Tibial artery (tissue), 4 donors: ENCODE data around the gene NADSYN1.

ENCODE experiments used
- DNase-seq, 2 donors: peaks; one replicate each; pipeline ENCODE4 v3.0.0-alpha.2; 2019
- H3K27ac ChIP-seq, 2 donors: fragments of 200-600 bp; sonication (generic) in 1 of 2; 1 replicate in 1 of 2; 2 replicates in 1 of 2; pipeline ENCODE4 v1.5.1; 2018 to 2019; ENCODE audit warnings: mild to moderate bottlenecking in 1 of 2
- H3K27me3 ChIP-seq, 2 donors: fragments of 200-600 bp; sonication (generic) in 1 of 2; one replicate each; pipeline versions ENCODE4 v1.5.1 to v1.6.0; 2016 to 2019
- H3K36me3 ChIP-seq, 3 donors: fragments of 200-600 bp; sonication (generic) in 2 of 3; one replicate each; pipeline ENCODE4 v1.5.1; 2016 to 2019; ENCODE audit warnings: mild to moderate bottlenecking in 2 of 3
- H3K4me1 ChIP-seq, 4 donors: fragments of 200-600 bp; sonication (generic) in 2 of 4; 1 replicate in 3 of 4; 2 replicates in 1 of 4; pipeline ENCODE4 v1.5.1; 2016 to 2019
- H3K4me3 ChIP-seq, 2 donors: fragments of 200-600 bp; sonication (generic) in 1 of 2; 1 replicate in 1 of 2; 2 replicates in 1 of 2; pipeline ENCODE4 v1.5.1; 2018 to 2019; ENCODE audit warnings: mild to moderate bottlenecking in 2 of 2
- H3K9me3 ChIP-seq, 3 donors: fragments of 200-600 bp; sonication (generic) in 1 of 3; one replicate each; pipeline ENCODE4 v1.5.1; 2016 to 2019
- intact Hi-C: fragments of 100-400 bp; cut with DNase I; formaldehyde crosslinking; loops from one replicate; pipeline ENCODE4 v1.15.0; 2023; ENCODE audit warnings: low total_unique reads
- TF ChIP-seq, protein P1 (sequence below), 2 experiments: fragments of 200-600 bp in 1 of 2; fragments of 450-650 bp in 1 of 2; IDR thresholded peaks; one replicate each; pipeline ENCODE4 v1.5.1; 2017 to 2019; ENCODE audit warnings: antibody characterized with exemption in 2 of 2, mild to moderate bottlenecking in 1 of 2, moderate library complexity in 1 of 2

Gene NADSYN1

DNA sequence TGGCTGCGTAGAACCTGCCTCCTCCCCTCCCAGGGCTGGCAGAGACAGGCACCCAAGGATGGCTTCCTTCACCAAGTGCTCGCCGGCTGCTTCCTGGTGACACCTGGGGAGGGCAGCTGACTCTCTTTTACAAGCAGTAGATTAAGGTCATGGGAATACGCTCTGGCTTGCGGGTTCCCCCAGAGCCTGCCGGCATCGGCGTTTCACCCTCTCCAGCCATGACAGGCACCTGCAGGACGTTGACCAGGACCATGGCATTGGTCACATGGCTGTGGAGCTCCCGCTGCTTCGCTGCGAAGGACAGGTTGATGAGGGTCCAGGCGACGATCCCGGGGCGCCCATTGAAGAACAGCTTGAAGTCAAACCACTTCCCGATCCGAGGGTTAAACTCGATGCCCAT, 14.4 kb upstream of the NADSYN1 start:
- H3K27ac ChIP-seq: no peak overlapping the region
- H3K4me1 ChIP-seq: no peaks in the 10 kb centered on the region
- H3K27me3 ChIP-seq: no peaks in the 10 kb centered on the region
- no peak overlapping the region for H3K4me3 ChIP-seq
- peak in 1 of 2 donors; percentile 54 for DNase-seq
- TF ChIP-seq, protein P1, sequence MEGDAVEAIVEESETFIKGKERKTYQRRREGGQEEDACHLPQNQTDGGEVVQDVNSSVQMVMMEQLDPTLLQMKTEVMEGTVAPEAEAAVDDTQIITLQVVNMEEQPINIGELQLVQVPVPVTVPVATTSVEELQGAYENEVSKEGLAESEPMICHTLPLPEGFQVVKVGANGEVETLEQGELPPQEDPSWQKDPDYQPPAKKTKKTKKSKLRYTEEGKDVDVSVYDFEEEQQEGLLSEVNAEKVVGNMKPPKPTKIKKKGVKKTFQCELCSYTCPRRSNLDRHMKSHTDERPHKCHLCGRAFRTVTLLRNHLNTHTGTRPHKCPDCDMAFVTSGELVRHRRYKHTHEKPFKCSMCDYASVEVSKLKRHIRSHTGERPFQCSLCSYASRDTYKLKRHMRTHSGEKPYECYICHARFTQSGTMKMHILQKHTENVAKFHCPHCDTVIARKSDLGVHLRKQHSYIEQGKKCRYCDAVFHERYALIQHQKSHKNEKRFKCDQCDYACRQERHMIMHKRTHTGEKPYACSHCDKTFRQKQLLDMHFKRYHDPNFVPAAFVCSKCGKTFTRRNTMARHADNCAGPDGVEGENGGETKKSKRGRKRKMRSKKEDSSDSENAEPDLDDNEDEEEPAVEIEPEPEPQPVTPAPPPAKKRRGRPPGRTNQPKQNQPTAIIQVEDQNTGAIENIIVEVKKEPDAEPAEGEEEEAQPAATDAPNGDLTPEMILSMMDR (IDR thresholded peaks at IDR 0.05): no peak
- H3K9me3 ChIP-seq: no peaks in the 10 kb centered on the region
- intact Hi-C loops: no loop called here
- H3K36me3 ChIP-seq: peaks cover 4 to 87% (median 71%) of the 10 kb centered on the region in 3 donors

DNA sequence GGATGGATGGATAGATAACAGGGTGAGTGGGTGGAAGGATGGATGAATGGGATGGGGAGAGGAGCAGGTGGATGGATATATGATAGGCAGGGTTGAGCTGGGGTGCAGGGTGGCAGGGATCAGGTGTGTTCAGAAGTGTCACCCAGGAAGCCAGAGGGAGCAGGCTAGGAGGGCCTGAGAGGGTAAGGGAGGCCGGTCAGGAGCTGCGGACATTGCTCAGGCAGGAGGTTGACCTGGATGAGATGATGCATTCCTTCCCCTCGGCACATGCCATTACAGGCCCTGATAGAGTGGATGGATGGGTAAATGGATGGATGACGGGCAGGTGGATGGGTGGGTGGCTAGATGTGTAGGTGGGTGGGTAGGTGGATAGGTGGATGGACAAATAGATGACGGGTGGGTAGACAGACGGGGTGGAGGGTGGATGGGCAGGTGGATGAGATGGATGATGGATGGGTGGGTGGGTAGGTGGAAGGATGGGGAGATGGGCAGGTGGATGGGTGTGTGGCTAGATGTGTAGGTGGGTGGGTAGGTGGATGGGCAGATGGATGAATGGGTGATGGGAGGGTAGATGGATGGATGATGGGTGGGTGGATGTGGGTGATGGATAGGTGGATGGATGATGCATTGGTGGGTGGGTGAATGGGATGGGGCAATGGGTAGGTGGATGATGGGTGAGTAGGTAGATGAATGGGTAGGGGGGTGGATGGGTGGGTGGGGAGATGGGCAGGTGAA, 12.8 kb upstream of the NADSYN1 start:
- Histone ChIP-seq H3K9me3 (no peaks in the 10 kb centered on the region), H3K36me3 (peaks cover 4 to 95% (median 81%) of the 10 kb centered on the region in 3 donors), H3K4me1 (no peaks in the 10 kb centered on the region), H3K4me3 (no peak overlapping the region), H3K27ac (no peak overlapping the region), H3K27me3 (no peaks in the 10 kb centered on the region)
- TF ChIP-seq, protein P1 (IDR thresholded peaks at IDR 0.05): no peak
- peak in 1 of 2 donors; percentile 44 for DNase-seq
- intact Hi-C loops: no loop called here

DNA sequence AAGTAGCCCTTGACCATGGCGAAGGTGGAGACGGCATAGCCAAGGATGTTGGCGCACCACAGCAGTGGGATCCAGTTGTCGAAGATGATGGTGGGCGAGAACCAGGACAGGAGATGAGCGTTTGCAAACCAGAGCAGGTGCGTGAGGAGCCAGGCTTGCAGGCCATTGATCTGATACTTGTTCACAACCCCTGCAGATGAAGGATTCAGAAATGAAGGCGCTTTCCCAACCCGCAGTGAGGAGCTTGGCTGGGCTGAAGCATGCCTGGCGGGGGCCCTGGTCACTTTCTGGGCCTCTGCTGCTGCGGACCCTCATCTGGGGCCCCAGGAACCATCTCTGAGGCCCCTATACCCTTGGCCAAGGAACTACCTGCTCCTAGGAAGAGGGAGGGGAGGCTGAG, 11.8 kb upstream of the NADSYN1 start:
- no peaks in the 10 kb centered on the region for H3K9me3 ChIP-seq
- TF ChIP-seq, protein P1 (IDR thresholded peaks at IDR 0.05): no peak
- peaks cover 4 to 84% (median 76%) of the 10 kb centered on the region in 3 donors for H3K36me3 ChIP-seq
- DNase-seq: peak in 1 of 2 donors; percentile 40
- intact Hi-C loops: no loop called here
- no peak overlapping the region for H3K27ac ChIP-seq
- H3K4me3 ChIP-seq: no peak overlapping the region
- H3K27me3 ChIP-seq: no peaks in the 10 kb centered on the region
- H3K4me1 ChIP-seq: no peaks in the 10 kb centered on the region

DNA sequence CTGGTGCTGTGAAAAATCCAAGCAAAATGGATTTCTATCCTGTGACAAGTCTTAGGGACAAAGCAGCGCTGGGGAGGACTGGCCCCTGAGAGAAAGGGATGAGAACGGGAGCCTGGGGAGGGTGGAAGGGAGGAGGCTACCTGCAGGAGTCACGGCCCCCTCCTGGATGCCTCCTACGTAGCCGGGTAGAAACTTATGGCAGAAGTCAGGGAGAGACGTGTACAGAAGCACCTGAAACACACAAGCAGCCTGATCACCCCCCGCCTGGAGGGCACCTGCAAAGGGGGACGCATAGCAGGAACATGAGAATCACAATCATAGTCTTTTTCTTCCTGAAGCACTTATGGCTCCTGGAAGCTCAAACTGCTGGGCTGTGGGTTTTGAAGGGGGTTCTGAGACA, 10.9 kb upstream of the NADSYN1 start:
- Histone ChIP-seq H3K9me3 (no peaks in the 10 kb centered on the region), H3K27ac (no peak overlapping the region), H3K36me3 (peaks cover 4 to 80% (median 71%) of the 10 kb centered on the region in 3 donors), H3K4me1 (peaks cover 0 to 2% (median 0%) of the 10 kb centered on the region in 4 donors), H3K4me3 (no peak overlapping the region), H3K27me3 (no peaks in the 10 kb centered on the region)
- intact Hi-C loops: no loop called here
- TF ChIP-seq, protein P1 (IDR thresholded peaks at IDR 0.05): no peak
- peak in 1 of 2 donors; percentile 51 for DNase-seq

DNA sequence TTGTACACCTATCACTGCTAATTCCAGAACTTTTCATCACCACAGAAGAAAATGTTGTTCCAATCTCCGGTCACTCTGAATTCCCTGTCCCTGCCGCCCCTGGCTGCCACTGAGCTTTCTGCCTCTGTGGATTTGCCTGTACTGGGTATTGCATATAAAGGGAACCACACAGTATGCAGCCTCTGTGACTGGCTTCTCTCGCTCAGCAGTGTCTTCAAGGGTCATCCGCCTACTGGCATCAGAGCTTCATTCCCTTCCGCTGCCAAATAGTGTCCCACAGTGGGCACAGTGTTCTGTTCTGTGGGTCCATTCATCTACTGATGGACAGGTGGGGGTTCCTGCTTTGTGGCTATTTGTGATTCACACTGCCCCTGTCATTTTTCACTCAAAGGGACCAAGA, 10.1 kb upstream of the NADSYN1 start:
- Histone ChIP-seq H3K36me3 (peaks cover 4 to 73% (median 63%) of the 10 kb centered on the region in 3 donors), H3K27ac (no peak overlapping the region), H3K27me3 (no peaks in the 10 kb centered on the region), H3K4me1 (peaks cover 0 to 10% (median 5%) of the 10 kb centered on the region in 4 donors), H3K9me3 (no peaks in the 10 kb centered on the region), H3K4me3 (no peak overlapping the region)
- TF ChIP-seq, protein P1 (IDR thresholded peaks at IDR 0.05): no peak
- DNase-seq: peak in 1 of 2 donors; percentile 16
- intact Hi-C loops: no loop called here
